HG02588 (cell line): ENCODE results near the gene SLC6A17.
A peak's percentile ranks its signal among the peaks of the same experiment; 100 is the strongest.

Experiments
- ATAC-seq: cut with Tn5 transposase; IDR thresholded peaks from one replicate; pipeline ENCODE4 v1.9.1; 2021; ENCODE audit warnings: mild to moderate bottlenecking, moderate library complexity; ENCODE audit not compliant: unreplicated experiment

The SLC6A17 gene

DNA sequence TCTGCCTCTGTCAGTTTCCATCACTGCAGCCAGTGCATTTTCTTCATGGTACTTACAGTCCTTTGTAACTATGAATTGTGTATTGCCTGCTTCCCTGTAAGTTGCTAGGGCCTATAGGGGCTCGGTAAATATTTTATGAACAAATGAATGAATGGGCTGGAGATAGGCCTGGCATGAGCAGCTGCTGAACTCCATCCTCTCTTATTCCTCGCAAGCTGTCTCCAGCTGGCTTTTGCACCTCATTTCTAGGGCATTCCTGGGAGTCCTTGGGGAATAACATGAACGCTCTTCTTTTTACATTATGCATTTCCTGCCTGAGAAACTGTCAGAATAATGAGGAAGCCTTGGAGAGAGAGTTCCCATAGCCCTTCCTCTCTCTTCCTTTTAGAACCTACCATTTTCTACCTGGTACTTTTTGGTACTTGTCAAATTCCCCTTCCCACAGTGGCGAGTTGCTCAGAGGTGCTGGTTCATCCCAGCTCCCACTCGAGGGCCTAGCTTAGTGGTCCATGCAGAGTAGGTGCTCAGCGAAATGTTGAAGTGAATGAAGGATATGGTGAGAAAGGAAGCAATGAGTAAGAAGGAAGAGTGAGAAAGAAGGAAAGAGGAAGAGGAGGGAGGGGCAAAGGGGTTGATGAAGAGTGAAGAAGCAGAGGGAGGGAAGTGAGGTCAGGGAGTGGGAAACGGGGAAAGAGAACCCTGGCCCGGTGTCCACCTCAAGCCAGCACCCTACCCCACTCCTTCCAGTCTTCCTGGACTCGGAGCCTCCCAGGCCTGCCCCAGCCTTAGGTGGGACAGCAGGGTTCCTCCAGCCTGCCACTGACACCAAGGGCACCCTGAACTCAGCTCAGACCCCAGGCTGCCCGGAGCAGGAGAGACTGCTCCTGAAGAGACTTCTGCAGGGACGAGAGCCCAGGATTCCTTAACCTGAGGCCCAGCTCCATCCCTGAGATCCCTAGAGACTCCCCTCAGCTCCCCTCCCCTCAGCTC lies 89.4 kb downstream of the SLC6A17 start:
- no peak for ATAC-seq

- ATAC-seq = no peak
Observed at GRCh38 chr1:110240476-110241210, 90.3 kb downstream of the SLC6A17 start.

- no peak for ATAC-seq
Observed at GRCh38 chr1:110241516-110241915, 91.2 kb downstream of the SLC6A17 start.

GRCh38 chr1:110242062-110242461 lies 91.8 kb downstream of the SLC6A17 start:
- no peak for ATAC-seq

- ATAC-seq = no peak
Observed at GRCh38 chr1:110242731-110243130, 92.4 kb downstream of the SLC6A17 start.

DNA sequence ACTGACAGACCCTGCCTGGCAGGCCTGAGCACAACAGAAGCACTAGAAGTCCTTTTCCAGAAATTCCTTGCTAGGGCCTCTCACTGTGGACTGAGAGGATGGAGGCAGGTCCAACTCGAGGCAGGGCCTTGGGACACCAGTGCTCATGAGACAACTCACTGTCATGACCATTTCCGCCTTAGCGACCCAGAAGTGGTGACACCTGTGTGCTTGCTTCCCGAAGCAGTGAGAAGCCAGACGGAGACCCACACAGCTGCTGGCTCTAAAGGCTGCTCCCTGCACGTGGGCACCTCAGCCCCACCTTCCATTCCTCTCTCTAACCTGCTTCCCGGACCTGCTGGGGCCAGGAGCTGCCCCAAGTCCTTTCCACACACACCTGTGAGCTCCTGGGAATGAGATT lies 92.9 kb downstream of the SLC6A17 start:
- peak; percentile 34 for ATAC-seq

DNA sequence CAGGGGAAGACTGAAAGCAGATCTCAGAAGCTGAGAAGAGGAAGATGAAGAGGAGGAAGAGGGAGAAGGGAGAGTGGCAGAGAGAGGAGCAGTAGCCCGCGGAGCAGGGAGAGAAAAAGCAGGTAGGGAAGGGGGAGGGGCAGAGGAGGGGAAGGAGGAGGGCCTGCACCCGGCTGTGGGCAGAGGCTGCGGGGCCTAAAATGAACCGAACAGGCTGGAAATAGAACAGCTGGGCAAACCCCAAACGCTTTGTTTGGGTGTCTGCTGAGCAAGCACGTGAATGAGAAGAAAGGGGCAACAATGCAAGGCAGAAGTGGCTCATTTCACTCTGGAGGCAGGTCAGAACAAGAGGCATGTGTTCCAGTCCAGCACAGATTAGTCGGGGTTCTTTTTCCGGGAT lies 93.3 kb downstream of the SLC6A17 start:
- ATAC-seq = peak; percentile 74

DNA sequence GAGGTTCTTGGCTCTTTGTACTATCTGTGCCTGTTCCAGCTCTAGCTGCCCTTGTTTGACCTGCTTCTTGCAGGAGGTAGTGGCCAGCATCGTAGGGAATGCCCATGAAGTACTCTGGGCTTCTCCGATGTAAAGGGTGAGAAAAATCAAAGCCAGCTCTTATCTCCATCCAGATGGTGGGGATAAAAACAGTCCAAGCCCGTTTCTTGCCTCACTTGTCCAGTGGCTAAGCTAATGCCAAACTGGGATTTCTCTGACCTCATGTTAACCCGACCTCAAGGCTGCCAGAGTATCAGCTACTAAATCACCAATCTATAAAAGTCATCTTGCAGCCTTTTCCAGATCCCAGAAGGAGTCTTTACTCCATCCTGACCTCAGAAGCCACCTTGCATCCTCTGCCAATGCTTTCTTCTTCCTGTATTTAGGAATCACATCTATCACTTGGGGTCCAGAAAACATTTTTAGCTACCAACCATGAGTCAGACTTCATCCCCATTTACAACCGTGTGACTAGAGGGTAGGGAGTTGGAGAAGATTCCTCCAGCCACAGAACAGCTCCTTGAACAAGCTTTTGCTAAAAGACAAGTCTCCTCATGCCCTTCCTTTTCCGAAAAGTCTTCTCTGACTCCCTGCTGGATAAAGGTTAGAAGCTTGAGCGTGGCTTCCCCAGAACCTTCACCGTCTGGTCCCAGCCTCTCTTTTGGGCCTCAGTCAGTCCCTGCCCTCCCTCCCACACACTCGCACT lies 95.8 kb downstream of the SLC6A17 start:
- ATAC-seq = no peak

GRCh38 chr1:110248746-110249145 lies 98.5 kb downstream of the SLC6A17 start:
- no peak for ATAC-seq

- no peak for ATAC-seq
Observed at GRCh38 chr1:110249256-110249655, 99.0 kb downstream of the SLC6A17 start.

DNA sequence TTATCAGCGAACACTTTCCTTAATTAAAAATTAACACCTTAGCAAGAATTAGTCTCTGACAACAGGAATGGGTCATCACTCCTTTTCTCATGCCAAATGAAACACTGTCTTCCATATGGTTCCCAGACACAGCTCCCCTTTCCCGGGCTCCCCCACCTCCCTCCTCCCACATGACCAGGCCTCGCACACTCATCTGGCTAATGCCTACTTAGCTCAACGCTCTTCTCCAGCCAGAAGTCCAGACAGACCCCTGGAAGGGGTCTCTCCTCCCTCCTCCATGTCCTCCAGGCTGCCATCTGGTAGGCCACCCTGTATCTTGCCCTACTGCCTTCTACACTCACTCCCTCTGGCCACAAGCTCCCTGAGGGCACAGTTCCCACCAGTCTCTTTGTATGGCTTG lies 99.7 kb downstream of the SLC6A17 start:
- ATAC-seq = no peak

DNA sequence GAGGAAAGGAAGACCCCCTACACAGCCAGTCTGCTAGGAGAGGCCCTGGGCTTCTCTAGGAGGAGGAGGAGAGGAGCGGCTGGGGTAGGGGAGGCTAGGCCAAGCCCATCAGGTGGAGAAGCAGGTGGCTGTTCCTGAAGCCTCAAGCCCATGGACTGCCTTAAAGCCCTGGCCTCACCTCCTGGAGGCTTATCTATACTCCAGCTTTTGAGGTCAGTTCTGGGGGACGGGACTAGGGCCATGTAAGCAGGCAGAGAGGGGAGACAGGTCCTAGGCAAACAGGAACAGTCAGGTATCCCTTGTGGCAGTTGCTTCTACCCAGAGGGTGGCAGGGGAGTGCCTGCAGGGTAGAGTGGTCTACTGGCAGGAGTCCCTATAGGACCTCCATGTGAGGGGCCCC lies 100.5 kb downstream of the SLC6A17 start:
- no peak for ATAC-seq
